Activated naive CD8-positive, alpha-beta T cell treated with anti-CD3 and anti-CD28 coated beads, Interleukin-2, amount 10 ng/mL, durations not matched to agents 7 days and 5 days (primary cell): ENCODE measurements around the gene RB1. TPM values are rescaled to one million over a fixed set of nuclear protein-coding genes. Genes with fewer than 3 reads are reported as not detected.

ENCODE experiments used
- ATAC-seq: fragments of 150-1000 bp; cut with Tn5 transposase; one replicate; pipeline ENCODE4 v1.10.0; 2021; ENCODE audit warnings: low read depth, moderate library complexity
- POLR2A ChIA-PET: fragments of 350-600 bp; sonication (Branson Sonifier 250); formaldehyde crosslinking; loops from one replicate; lab custom pipeline; 2021; ENCODE audit warnings: antibody characterized with exemption; lab: Charles Lee
- DNase-seq: peaks from one replicate; pipeline ENCODE4 v3.0.0; 2021
- H3K27ac Mint-ChIP-seq: one replicate; pipeline ENCODE4 v1.8.0; 2022; ENCODE audit warnings: mild to moderate bottlenecking, mixed read lengths
- H3K27me3 Mint-ChIP-seq: one replicate; pipeline ENCODE4 v1.8.0; 2022; ENCODE audit warnings: mild to moderate bottlenecking, moderate library complexity, mixed read lengths
- H3K36me3 Mint-ChIP-seq: one replicate; pipeline ENCODE4 v1.8.0; 2021; ENCODE audit warnings: mild to moderate bottlenecking, mixed read lengths
- H3K4me1 Mint-ChIP-seq: one replicate; pipeline ENCODE4 v1.8.0; 2021; ENCODE audit warnings: mixed read lengths
- H3K4me3 Mint-ChIP-seq: one replicate; pipeline ENCODE4 v1.8.0; 2022; ENCODE audit warnings: mild to moderate bottlenecking, moderate library complexity, mixed read lengths
- H3K9me3 Mint-ChIP-seq: one replicate; pipeline ENCODE4 v1.8.0; 2021; ENCODE audit warnings: mixed read lengths
- total RNA-seq, 2 experiments: library from RNA; stranded (reverse); gene quantifications; one replicate each; pipeline ENCODE4 v1.2.3, GENCODE V29; 2021

RB1 gene
- total RNA-seq, 2 experiments from 2014 or later, result 40.6 to 42.4 TPM

- no peak overlapping the region for H3K4me3 Mint-ChIP-seq
- no peaks in the 10 kb centered on the region for H3K27me3 Mint-ChIP-seq
- DNase-seq (no peak), ATAC-seq (no peak)
- peaks cover 56% of the 10 kb centered on the region for H3K36me3 Mint-ChIP-seq
- H3K9me3 Mint-ChIP-seq, result no peaks in the 10 kb centered on the region
- peak overlapping the region; percentile 28 for H3K27ac Mint-ChIP-seq
- H3K4me1 Mint-ChIP-seq, result peaks cover 3% of the 10 kb centered on the region
- POLR2A ChIA-PET, result no interaction called here
These were observed 171.7 kb downstream of the RB1 start for GRCh38 chr13:48475230-48475629.

DNA sequence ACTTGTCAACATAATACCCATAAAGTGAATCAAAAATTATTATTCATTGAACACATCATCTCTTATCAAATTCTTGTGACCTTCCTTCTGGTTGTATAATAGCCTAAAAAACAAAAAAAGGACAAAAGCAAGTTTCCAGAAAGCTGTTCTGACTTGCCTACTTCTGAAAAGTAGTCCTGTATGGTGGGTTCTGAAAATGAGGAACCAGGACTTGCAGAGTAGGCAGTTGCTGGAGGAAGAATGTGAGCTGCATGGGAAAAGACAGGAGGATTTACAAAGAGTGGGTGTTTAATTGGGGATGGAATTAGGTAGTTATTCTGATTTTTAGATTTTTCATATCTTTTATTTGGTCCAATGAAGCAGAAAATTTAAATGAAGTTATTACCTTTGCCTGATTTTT, 172.7 kb downstream of the RB1 start:
- POLR2A ChIA-PET, result no interaction called here

GRCh38 chr13:48476686-48477085, 173.1 kb downstream of the RB1 start:
- DNase-seq (no peak), ATAC-seq (no peak)
- no peaks in the 10 kb centered on the region for H3K9me3 Mint-ChIP-seq
- H3K4me3 Mint-ChIP-seq, result no peak overlapping the region
- no peaks in the 10 kb centered on the region for H3K27me3 Mint-ChIP-seq
- peaks cover 3% of the 10 kb centered on the region for H3K4me1 Mint-ChIP-seq
- POLR2A ChIA-PET, result no interaction called here
- H3K27ac Mint-ChIP-seq, result no peak overlapping the region
- H3K36me3 Mint-ChIP-seq, result peaks cover 60% of the 10 kb centered on the region

More for the DNA sequence above, 172.7 kb downstream of the RB1 start:
- Mint-ChIP-seq H3K27me3 (no peaks in the 10 kb centered on the region), H3K27ac (no peak overlapping the region), H3K4me1 (peaks cover 3% of the 10 kb centered on the region), H3K9me3 (no peaks in the 10 kb centered on the region), H3K36me3 (peaks cover 59% of the 10 kb centered on the region), H3K4me3 (no peak overlapping the region)
- DNase-seq (no peak), ATAC-seq (no peak)

DNA sequence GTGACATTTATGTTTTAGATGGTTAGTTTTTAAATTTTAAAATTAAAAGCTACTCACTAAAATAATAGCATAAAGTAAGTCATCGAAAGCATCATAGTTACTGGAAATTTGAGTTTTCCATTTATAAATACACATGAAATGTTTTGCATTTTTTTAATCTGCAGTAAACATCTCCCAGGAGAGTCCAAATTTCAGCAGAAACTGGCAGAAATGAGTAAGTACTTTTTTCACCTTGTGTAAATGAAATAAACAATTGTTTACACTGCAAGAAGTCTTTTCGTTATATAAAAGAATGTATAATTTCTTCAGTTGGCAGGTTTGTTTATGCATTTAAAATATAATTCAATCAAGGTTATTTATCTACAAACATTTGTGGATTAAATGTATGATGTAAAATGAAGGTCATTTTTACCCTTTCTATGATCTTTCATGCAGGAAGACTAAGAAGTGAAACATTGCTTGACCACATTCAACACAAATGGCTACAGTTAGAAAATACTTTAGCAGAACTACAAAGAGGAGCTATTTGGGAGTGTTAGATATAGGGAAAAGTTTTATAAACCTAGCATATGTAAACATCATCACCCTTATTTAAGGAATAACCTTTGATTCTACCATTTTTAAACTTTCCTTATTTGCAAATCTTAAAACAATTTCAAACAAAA, 173.8 kb downstream of the RB1 start:
- no peak overlapping the region for H3K27ac Mint-ChIP-seq
- H3K27me3 Mint-ChIP-seq, result no peaks in the 10 kb centered on the region
- ATAC-seq, result no peak
- POLR2A ChIA-PET, result no interaction called here
- no peak for DNase-seq
- no peaks in the 10 kb centered on the region for H3K9me3 Mint-ChIP-seq
- H3K4me1 Mint-ChIP-seq, result peaks cover 3% of the 10 kb centered on the region
- no peak overlapping the region for H3K4me3 Mint-ChIP-seq
- peaks cover 58% of the 10 kb centered on the region for H3K36me3 Mint-ChIP-seq

DNA sequence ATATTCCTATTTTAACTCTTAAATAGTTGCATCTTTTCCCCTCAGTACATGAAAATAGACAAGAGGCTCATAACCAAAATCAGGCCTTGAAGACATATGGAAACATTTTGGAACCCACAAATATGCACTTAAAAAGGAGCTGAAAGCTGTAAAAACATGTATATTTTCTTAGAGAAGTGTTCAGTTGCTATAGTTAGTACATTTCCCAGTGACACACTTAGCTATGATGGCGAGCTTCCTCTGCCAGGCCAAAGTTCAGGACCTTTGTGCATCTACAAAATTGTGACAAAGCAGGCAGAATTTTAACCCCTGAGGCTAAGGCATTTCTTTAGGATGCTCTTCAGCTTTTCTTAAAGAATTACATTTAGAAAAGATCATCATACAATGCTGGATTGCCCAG, 174.8 kb downstream of the RB1 start:
- Mint-ChIP-seq H3K36me3 (peaks cover 63% of the 10 kb centered on the region), H3K27me3 (no peaks in the 10 kb centered on the region), H3K27ac (no peak overlapping the region), H3K4me1 (peaks cover 3% of the 10 kb centered on the region), H3K9me3 (no peaks in the 10 kb centered on the region), H3K4me3 (no peak overlapping the region)
- no peak for DNase-seq
- no peak for ATAC-seq
- POLR2A ChIA-PET, result interaction anchor here (1.1 kb wide), 1 partner anchor 14 kb away, joined by 3 read pairs; no protein-coding TSS in a partner anchor

DNA sequence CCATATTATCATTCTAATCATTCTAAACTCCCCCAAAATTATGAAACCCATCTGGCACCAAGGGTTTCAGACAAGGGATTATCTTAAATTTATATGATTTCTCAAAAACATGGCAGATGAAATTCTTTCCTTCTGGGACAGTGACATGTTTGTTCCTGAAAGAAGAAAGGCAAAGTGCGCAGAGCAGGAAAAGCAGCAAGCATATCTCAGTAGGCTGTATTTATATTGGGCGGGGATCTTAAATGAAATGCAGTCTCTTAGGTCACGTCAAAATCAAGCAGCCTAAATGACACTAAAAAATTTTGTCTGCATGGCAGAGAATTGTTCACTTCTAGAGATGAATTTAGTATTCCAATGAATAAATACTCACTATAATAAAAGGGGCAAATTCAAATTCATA, 180.0 kb downstream of the RB1 start:
- H3K9me3 Mint-ChIP-seq, result peaks cover 3% of the 10 kb centered on the region
- H3K4me3 Mint-ChIP-seq, result no peak overlapping the region
- peaks cover 16% of the 10 kb centered on the region for H3K4me1 Mint-ChIP-seq
- POLR2A ChIA-PET, result no interaction called here
- ATAC-seq (no peak), DNase-seq (no peak)
- peaks cover 70% of the 10 kb centered on the region for H3K36me3 Mint-ChIP-seq
- H3K27me3 Mint-ChIP-seq, result no peaks in the 10 kb centered on the region
- no peak overlapping the region for H3K27ac Mint-ChIP-seq

- peaks cover 71% of the 10 kb centered on the region for H3K36me3 Mint-ChIP-seq
- no peak for DNase-seq
- H3K27me3 Mint-ChIP-seq, result no peaks in the 10 kb centered on the region
- peaks cover 28% of the 10 kb centered on the region for H3K4me1 Mint-ChIP-seq
- H3K9me3 Mint-ChIP-seq, result peaks cover 3% of the 10 kb centered on the region
- no peak overlapping the region for H3K4me3 Mint-ChIP-seq
- ATAC-seq, result no peak
- H3K27ac Mint-ChIP-seq, result no peak overlapping the region
- POLR2A ChIA-PET, result no interaction called here
These were observed 181.9 kb downstream of the RB1 start for GRCh38 chr13:48485432-48485831.

GRCh38 chr13:48486362-48486761, 182.8 kb downstream of the RB1 start:
- DNase-seq (no peak), ATAC-seq (peak; percentile 21)
- POLR2A ChIA-PET, result interaction anchor here (0.7 to 0.9 kb wide), 2 partner anchors 41 to 486 kb away, joined by 3 to 6 read pairs; no protein-coding TSS in a partner anchor
- no peaks in the 10 kb centered on the region for H3K27me3 Mint-ChIP-seq
- H3K4me1 Mint-ChIP-seq, result peaks cover 35% of the 10 kb centered on the region
- H3K36me3 Mint-ChIP-seq, result peaks cover 72% of the 10 kb centered on the region
- peaks cover 3% of the 10 kb centered on the region for H3K9me3 Mint-ChIP-seq
- peak overlapping the region; percentile 79 for H3K27ac Mint-ChIP-seq
- peak overlapping the region; percentile 38 for H3K4me3 Mint-ChIP-seq

- Mint-ChIP-seq H3K4me1 (peaks cover 37% of the 10 kb centered on the region), H3K4me3 (peak overlapping the region; percentile 21), H3K27me3 (no peaks in the 10 kb centered on the region), H3K36me3 (peaks cover 70% of the 10 kb centered on the region), H3K9me3 (peaks cover 3% of the 10 kb centered on the region), H3K27ac (peak overlapping the region; percentile 31)
- ATAC-seq, result peak; percentile 17
- POLR2A ChIA-PET, result interaction anchor here (0.9 kb wide), 1 partner anchor 486 kb away, joined by 6 read pairs; no protein-coding TSS in a partner anchor
- no peak for DNase-seq
These were observed 183.3 kb downstream of the RB1 start for GRCh38 chr13:48486836-48487235.

DNA sequence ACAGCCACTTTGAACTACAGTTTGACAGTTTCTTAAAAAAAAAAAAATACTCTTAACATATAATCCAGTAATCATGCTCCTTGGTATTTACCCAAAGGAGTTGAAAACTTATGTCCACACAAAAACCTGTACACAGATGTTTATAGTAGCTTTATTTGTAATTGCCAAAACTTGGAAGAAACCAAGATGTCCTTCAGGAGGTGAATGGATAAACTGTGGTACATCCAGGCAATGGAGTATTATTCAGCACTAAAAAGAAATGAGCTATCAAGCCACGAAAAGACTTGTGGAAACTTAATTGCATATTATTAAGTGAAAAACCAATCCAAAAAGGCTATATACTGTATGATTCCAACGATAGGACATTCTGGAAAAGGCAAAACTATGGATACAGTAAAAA, 184.4 kb downstream of the RB1 start:
- Mint-ChIP-seq H3K4me3 (peak overlapping the region; percentile 46), H3K9me3 (peaks cover 3% of the 10 kb centered on the region), H3K27me3 (no peaks in the 10 kb centered on the region), H3K27ac (peak overlapping the region; percentile 15), H3K4me1 (peaks cover 37% of the 10 kb centered on the region), H3K36me3 (peaks cover 62% of the 10 kb centered on the region)
- ATAC-seq, result no peak
- POLR2A ChIA-PET, result interaction anchor here (0.6 kb wide), 1 partner anchor 44 kb away, joined by 3 read pairs; no protein-coding TSS in a partner anchor
- DNase-seq, result no peak

- Mint-ChIP-seq H3K27ac (peak overlapping the region; percentile 66), H3K36me3 (peaks cover 54% of the 10 kb centered on the region), H3K4me3 (no peak overlapping the region), H3K4me1 (peaks cover 37% of the 10 kb centered on the region), H3K27me3 (no peaks in the 10 kb centered on the region), H3K9me3 (peaks cover 3% of the 10 kb centered on the region)
- ATAC-seq (no peak), DNase-seq (no peak)
- POLR2A ChIA-PET, result interaction anchor here (1.2 kb wide), 1 partner anchor 76 kb away, joined by 3 read pairs; the partner anchor contains the start of gene LPAR6
These were observed 185.4 kb downstream of the RB1 start for GRCh38 chr13:48488995-48489394.

- ATAC-seq (no peak), DNase-seq (no peak)
- H3K27ac Mint-ChIP-seq, result peak overlapping the region; percentile 39
- H3K4me1 Mint-ChIP-seq, result peaks cover 37% of the 10 kb centered on the region
- no peak overlapping the region for H3K4me3 Mint-ChIP-seq
- POLR2A ChIA-PET, result interaction anchor here (0.9 to 1.2 kb wide), 2 partner anchors 16 to 77 kb away, joined by 3 to 5 read pairs; partner anchors contain the start of gene LPAR6
- H3K9me3 Mint-ChIP-seq, result peaks cover 3% of the 10 kb centered on the region
- no peaks in the 10 kb centered on the region for H3K27me3 Mint-ChIP-seq
- peaks cover 50% of the 10 kb centered on the region for H3K36me3 Mint-ChIP-seq
These were observed 186.1 kb downstream of the RB1 start for GRCh38 chr13:48489666-48490065.

GRCh38 chr13:48490241-48490640, 186.7 kb downstream of the RB1 start:
- no peak overlapping the region for H3K4me3 Mint-ChIP-seq
- no peak for ATAC-seq
- peaks cover 3% of the 10 kb centered on the region for H3K9me3 Mint-ChIP-seq
- peaks cover 37% of the 10 kb centered on the region for H3K4me1 Mint-ChIP-seq
- H3K36me3 Mint-ChIP-seq, result peaks cover 45% of the 10 kb centered on the region
- POLR2A ChIA-PET, result interaction anchor here (0.9 to 1.2 kb wide), 2 partner anchors 15 to 78 kb away, joined by 3 to 5 read pairs; partner anchors contain the start of gene LPAR6
- DNase-seq, result no peak
- H3K27me3 Mint-ChIP-seq, result no peaks in the 10 kb centered on the region
- peak overlapping the region; percentile 39 for H3K27ac Mint-ChIP-seq
